Measurements from ENCODE around the gene WNT8B. TPM values are rescaled to one million over a fixed set of nuclear protein-coding genes. Genes with fewer than 3 reads are reported as not detected.

Gene WNT8B
- total RNA-seq, 4 donors from 2014 or later = not detected

DNA sequence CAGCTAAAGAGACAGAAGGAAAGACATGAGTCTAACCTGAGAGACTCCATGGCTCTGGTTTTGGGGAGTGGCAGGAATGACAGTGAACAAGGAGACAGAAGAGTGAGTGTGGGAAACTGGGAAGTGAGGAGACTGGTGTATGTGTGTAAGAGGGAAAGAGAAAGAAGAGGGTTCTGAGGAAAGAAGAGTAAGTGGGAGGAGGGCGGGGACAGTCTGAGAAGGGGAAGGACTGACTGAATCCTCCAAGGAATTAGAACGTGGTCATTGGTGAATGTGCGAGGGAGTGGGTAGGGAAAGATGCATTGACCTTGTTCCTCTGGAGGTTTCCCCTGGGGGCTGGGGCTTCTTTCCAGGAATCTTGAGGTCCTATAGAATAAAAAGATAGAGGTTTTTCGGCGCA lies 26.6 kb downstream of the WNT8B start:
- no peaks in the 10 kb centered on the region for H3K9me3 ChIP-seq
- peaks cover 0 to 24% (median 5%) of the 10 kb centered on the region in 4 donors for H3K36me3 ChIP-seq
- intact Hi-C loops (cut with DNase I; ENCODE audit: low total_unique reads) (no loop called here), in situ Hi-C loops (cut with MboI; ENCODE audit: low pct_ligation_motif_present in 1 of 4, low pct_unique_long_range_greater_than_20kb in 1 of 4, low sequenced_read_pairs in 3 of 4) (no loop called here)
- TF ChIP-seq POLR2A (IDR thresholded peaks at IDR 0.05) (no peak), POLR2AphosphoS5 (IDR thresholded peaks at IDR 0.05) (no peak), EP300 (IDR thresholded peaks at IDR 0.05; ENCODE audit: low read depth) (no peak)
- H3K27ac ChIP-seq = no peak overlapping the region
- no peaks in the 10 kb centered on the region for H3K4me1 ChIP-seq
- no peaks in the 10 kb centered on the region for H3K27me3 ChIP-seq
- H3K4me3 ChIP-seq = no peak overlapping the region
- no peak for DNase-seq
- WGBS, 2 donors (ENCODE audit: low coverage in 1 of 2) = 91 to 92% methylated on average over 2 to 5 of the region's 5 CpGs

GRCh38 chr10:100490531-100490930 lies 27.7 kb downstream of the WNT8B start:
- intact Hi-C loops (cut with DNase I; ENCODE audit: low total_unique reads) = no loop called here
- no peak for DNase-seq
- Histone ChIP-seq H3K36me3 (peaks cover 0 to 24% (median 5%) of the 10 kb centered on the region in 4 donors), H3K4me1 (no peaks in the 10 kb centered on the region), H3K4me3 (no peak overlapping the region), H3K9me3 (no peaks in the 10 kb centered on the region), H3K27ac (no peak overlapping the region), H3K27me3 (no peaks in the 10 kb centered on the region)
- WGBS, 2 donors (ENCODE audit: low coverage in 1 of 2) = 100% methylated on average over 1 to 2 of the region's 2 CpGs
- TF ChIP-seq CTCF (IDR thresholded peaks at IDR 0.05) = no peak
- no peak for TF ChIP-seq POLR2AphosphoS5 (IDR thresholded peaks at IDR 0.05)
- no peak for TF ChIP-seq POLR2A (IDR thresholded peaks at IDR 0.05)
- no peak for TF ChIP-seq EP300 (IDR thresholded peaks at IDR 0.05; ENCODE audit: low read depth)
- in situ Hi-C loops (cut with MboI; ENCODE audit: low pct_ligation_motif_present in 1 of 4, low pct_unique_long_range_greater_than_20kb in 1 of 4, low sequenced_read_pairs in 3 of 4) = no loop called here

DNA sequence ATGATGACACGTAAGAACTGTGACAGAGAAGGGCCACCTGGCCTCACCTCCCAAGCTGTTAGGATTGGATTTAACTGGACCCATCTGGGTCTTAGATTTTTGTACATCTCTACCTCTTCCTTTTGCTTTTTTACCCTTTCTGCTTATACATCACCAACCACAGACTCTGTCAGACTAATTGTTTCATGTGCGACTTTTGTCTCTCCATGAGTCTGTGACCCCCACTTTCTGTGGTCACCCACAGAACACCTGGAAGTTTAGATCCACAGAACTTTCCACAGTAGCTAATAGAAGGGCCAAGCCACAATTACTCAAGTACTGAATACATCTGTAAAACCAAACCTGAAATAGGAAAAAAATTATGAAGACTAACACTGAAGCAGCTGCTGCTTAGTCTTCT lies 33.8 kb downstream of the WNT8B start:
- intact Hi-C loops (cut with DNase I; ENCODE audit: low total_unique reads) (no loop called here), in situ Hi-C loops (cut with MboI; ENCODE audit: low pct_ligation_motif_present in 1 of 4, low pct_unique_long_range_greater_than_20kb in 1 of 4, low sequenced_read_pairs in 3 of 4) (no loop called here)
- H3K27ac ChIP-seq = no peak overlapping the region
- H3K4me3 ChIP-seq = no peak overlapping the region
- H3K36me3 ChIP-seq = peaks cover 0 to 25% (median 7%) of the 10 kb centered on the region in 4 donors
- WGBS, 2 donors (ENCODE audit: low coverage in 1 of 2) = 70 to 90% methylated on average over 1 to 2 of the region's 2 CpGs
- H3K9me3 ChIP-seq = no peaks in the 10 kb centered on the region
- DNase-seq = no peak
- no peaks in the 10 kb centered on the region for H3K27me3 ChIP-seq
- TF ChIP-seq POLR2A (IDR thresholded peaks at IDR 0.05) (no peak), EP300 (IDR thresholded peaks at IDR 0.05; ENCODE audit: low read depth) (no peak), POLR2AphosphoS5 (IDR thresholded peaks at IDR 0.05) (no peak), CTCF (IDR thresholded peaks at IDR 0.05) (no peak)
- H3K4me1 ChIP-seq = no peaks in the 10 kb centered on the region

- in situ Hi-C loops (cut with MboI; ENCODE audit: low pct_ligation_motif_present in 1 of 4, low pct_unique_long_range_greater_than_20kb in 1 of 4, low sequenced_read_pairs in 3 of 4) (no loop called here), intact Hi-C loops (cut with DNase I; ENCODE audit: low total_unique reads) (no loop called here)
- no peak for DNase-seq
- Histone ChIP-seq H3K4me1 (no peaks in the 10 kb centered on the region), H3K27ac (no peak overlapping the region), H3K9me3 (no peaks in the 10 kb centered on the region), H3K36me3 (peaks cover 0 to 25% (median 8%) of the 10 kb centered on the region in 4 donors), H3K27me3 (no peaks in the 10 kb centered on the region), H3K4me3 (no peak overlapping the region)
- WGBS, 2 donors (ENCODE audit: low coverage in 1 of 2) = 96% methylated on average over 4 of the region's 4 CpGs; no CpG with 5 or more reads in 1 of the 2 donors
- TF ChIP-seq POLR2AphosphoS5 (IDR thresholded peaks at IDR 0.05) = no peak
- no peak for TF ChIP-seq POLR2A (IDR thresholded peaks at IDR 0.05)
- TF ChIP-seq CTCF (IDR thresholded peaks at IDR 0.05) = no peak
- TF ChIP-seq EP300 (IDR thresholded peaks at IDR 0.05; ENCODE audit: low read depth) = no peak
These were observed 35.2 kb downstream of the WNT8B start for GRCh38 chr10:100498059-100498458.

DNA sequence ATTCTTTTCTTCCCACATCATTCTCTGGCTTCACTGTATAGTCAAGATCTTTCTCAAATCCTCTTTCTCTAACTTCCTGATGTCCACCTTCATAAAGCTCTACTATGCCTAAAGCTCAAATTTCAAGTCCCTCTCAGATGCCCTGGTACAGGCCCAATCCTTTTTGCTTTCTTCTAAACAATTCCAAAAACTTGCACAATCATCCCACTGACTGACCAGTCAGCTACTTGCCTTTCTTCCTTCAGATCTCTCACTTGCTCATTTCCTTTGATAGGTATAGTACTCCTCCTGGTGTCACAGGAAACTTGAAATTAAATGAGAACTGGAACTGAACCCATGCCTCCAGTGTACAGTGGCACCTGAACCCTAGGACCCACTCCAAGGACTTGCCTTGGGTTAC lies 38.6 kb downstream of the WNT8B start:
- Histone ChIP-seq H3K36me3 (peaks cover 0 to 14% (median 6%) of the 10 kb centered on the region in 4 donors), H3K4me1 (no peaks in the 10 kb centered on the region), H3K9me3 (no peaks in the 10 kb centered on the region), H3K27ac (no peak overlapping the region), H3K4me3 (no peak overlapping the region), H3K27me3 (no peaks in the 10 kb centered on the region)
- no peak for DNase-seq
- in situ Hi-C loops (cut with MboI; ENCODE audit: low pct_ligation_motif_present in 1 of 4, low pct_unique_long_range_greater_than_20kb in 1 of 4, low sequenced_read_pairs in 3 of 4) (loop anchor here in 2 of 4 donors (25.0 kb wide), 1 partner anchor 164 kb away; the partner anchor contains the start of genes PKD2L1 (in 2 of the 2) and SCD (in 2 of the 2)), intact Hi-C loops (cut with DNase I; ENCODE audit: low total_unique reads) (no loop called here)
- TF ChIP-seq POLR2AphosphoS5 (IDR thresholded peaks at IDR 0.05) = no peak
